ENCODE data around the gene FOXQ1. TPM values are rescaled to one million over a fixed set of nuclear protein-coding genes. Genes with fewer than 3 reads are reported as not detected.

Gene FOXQ1
- total and polyA plus RNA-seq, 2 of the 13 experiments (the other 11 are each of a cell fraction or from before 2014, with no cell fraction given): 35.2 to 39.8 TPM

GRCh38 chr6:1316489-1316971 is 4.6 kb downstream of the FOXQ1 start (continued):
- TF ChIP-seq CENPBD1 (CRISPR knock-in tag; IDR thresholded peaks at IDR 0.05; ENCODE audit: borderline replicate concordance, low read depth): no peak
- TF ChIP-seq POGZ (CRISPR knock-in tag; IDR thresholded peaks at IDR 0.05): no peak
- TF ChIP-seq MYC (CRISPR knock-in tag; IDR thresholded peaks at IDR 0.05; ENCODE audit: borderline replicate concordance): peak; percentile 64
- no peak for TF ChIP-seq SAFB2 (CRISPR knock-in tag; IDR thresholded peaks at IDR 0.05; ENCODE audit: borderline replicate concordance, low read depth)
- TF ChIP-seq ERF (CRISPR knock-in tag; IDR thresholded peaks at IDR 0.05): no peak
- no peak for TF ChIP-seq TRAFD1 (CRISPR knock-in tag; IDR thresholded peaks at IDR 0.05; ENCODE audit: borderline replicate concordance)
- TF ChIP-seq REL (CRISPR knock-in tag; conservative IDR thresholded peaks at IDR 0.05): peak; percentile 48; the same call in 1 of the 2 replicates
- no peak for TF ChIP-seq ZNF260 (CRISPR knock-in tag; IDR thresholded peaks at IDR 0.05; ENCODE audit: borderline replicate concordance, low read depth)
- TF ChIP-seq SRSF4 (IDR thresholded peaks at IDR 0.05; ENCODE audit: low read depth, low read length, poor library complexity, severe bottlenecking): no peak
- TF ChIP-seq ZNF589 (CRISPR knock-in tag; conservative IDR thresholded peaks at IDR 0.05): peak; percentile 49; the same call in 1 of the 2 replicates
- peak; percentile 64; the same call in 1 of the 2 replicates for TF ChIP-seq ZNF788 (CRISPR knock-in tag; IDR thresholded peaks at IDR 0.05; ENCODE audit: borderline replicate concordance)
- no peak for TF ChIP-seq RNF219 (CRISPR knock-in tag; IDR thresholded peaks at IDR 0.05)
- no peak for TF ChIP-seq CHD4 (IDR thresholded peaks at IDR 0.05; ENCODE audit: borderline replicate concordance, low read length)
- no peak for TF ChIP-seq GATAD2A (CRISPR knock-in tag; IDR thresholded peaks at IDR 0.05)
- no peak for TF ChIP-seq THAP8 (CRISPR knock-in tag; IDR thresholded peaks at IDR 0.05; ENCODE audit: borderline replicate concordance)
- TF ChIP-seq ZNF704 (CRISPR knock-in tag; IDR thresholded peaks at IDR 0.05; ENCODE audit: borderline replicate concordance): no peak
- no peak for TF ChIP-seq ZNF773 (CRISPR knock-in tag; IDR thresholded peaks at IDR 0.05; ENCODE audit: borderline replicate concordance)
- TF ChIP-seq MEIS1 (CRISPR knock-in tag; IDR thresholded peaks at IDR 0.05; ENCODE audit: borderline replicate concordance): no peak
- TF ChIP-seq YEATS4 (CRISPR knock-in tag; IDR thresholded peaks at IDR 0.05; ENCODE audit: borderline replicate concordance): no peak
- TF ChIP-seq SMAD3 (CRISPR knock-in tag; IDR thresholded peaks at IDR 0.05): no peak
- no peak for TF ChIP-seq ZBTB43 (CRISPR knock-in tag; conservative IDR thresholded peaks at IDR 0.05)
- TF ChIP-seq YY1 (IDR thresholded peaks at IDR 0.05; ENCODE audit: insufficient read depth, insufficient replicate concordance, low read depth, low read length): peak; percentile 31
